Activated gamma-delta T cell treated with anti-CD3 and anti-CD28 coated beads, Interleukin-2, amount 50 U/mL, for 16 hours (primary cell): ENCODE results near the gene VOPP1.
"Not testable (repeated sequence)": the region's sequence is repeated elsewhere in the genome, so short reads cannot be mapped to it uniquely, and the experiment has no call there.

Experiments used
- DNase-seq: peaks from one replicate; pipeline ENCODE4 v3.0.0-alpha.2; 2020; ENCODE audit warnings: low read depth

VOPP1 gene, protein sequence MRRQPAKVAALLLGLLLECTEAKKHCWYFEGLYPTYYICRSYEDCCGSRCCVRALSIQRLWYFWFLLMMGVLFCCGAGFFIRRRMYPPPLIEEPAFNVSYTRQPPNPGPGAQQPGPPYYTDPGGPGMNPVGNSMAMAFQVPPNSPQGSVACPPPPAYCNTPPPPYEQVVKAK

DNA sequence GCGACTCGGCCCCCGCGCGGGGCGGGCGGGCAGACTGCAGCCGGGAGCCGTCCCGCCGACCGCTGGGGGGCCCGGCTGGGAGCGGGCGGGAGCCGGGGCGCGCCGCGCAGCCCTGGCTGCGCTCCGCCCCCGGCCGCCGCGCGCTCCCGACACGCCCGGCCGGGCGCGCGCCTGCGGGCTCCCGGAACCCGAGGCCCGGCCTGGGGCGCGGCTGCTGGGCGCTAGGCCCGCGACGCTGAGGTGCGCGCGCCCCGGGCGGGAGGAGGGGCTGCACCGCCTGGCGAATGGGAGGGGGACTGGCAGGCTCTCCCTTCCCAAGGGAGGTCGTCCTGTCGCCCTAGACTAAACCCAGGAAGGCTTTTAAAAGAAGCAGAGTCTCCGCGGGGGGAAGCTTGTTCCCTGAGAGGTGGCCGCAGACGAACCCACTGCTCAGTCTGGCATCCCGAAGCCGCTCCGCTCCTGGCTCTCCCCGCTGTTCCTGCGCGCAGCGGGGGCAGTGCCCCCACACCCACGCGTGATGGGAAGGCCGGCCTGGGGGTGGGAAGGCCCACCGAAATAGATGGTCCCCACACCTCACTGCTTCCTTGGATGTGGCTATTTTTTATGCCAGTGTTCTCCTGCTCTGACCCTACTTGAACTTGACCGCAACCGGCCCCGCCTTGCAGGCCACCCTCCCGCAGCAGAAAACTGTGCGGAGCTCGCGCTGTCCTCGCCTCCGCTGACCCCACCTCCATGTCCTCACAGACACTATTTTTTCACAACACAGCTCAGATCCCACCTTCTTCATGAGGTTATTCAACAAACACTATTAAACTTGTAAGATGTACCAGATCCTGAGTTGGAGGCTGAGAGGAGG lies at the start of gene VOPP1:
VOPP1 (minus strand) TSS at position 125 of the 856 bp plus-strand sequence. CDS start 178 bp downstream, outside the sequence.
- DNase-seq = peak; percentile 24

DNA sequence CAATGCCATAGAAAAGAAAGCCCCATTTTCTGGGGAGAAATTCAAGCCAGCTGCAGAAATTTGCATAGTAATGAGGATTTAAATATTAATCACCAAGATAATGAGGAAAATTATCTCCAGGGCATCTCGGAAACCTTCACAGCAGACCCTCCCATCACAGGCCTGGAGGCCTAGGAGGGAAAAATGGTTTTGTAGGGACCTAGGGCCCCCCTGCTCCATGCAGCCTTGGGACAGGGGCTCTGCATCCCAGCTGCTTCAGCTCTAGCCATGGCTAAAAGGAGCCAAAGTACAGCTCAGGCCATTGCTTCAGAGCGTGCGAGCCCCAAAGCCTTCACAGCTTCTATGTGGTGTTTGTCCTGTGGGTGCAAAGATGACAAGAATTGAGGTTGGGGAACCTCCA lies 46.6 kb upstream of the VOPP1 start:
- no peak for DNase-seq

DNA sequence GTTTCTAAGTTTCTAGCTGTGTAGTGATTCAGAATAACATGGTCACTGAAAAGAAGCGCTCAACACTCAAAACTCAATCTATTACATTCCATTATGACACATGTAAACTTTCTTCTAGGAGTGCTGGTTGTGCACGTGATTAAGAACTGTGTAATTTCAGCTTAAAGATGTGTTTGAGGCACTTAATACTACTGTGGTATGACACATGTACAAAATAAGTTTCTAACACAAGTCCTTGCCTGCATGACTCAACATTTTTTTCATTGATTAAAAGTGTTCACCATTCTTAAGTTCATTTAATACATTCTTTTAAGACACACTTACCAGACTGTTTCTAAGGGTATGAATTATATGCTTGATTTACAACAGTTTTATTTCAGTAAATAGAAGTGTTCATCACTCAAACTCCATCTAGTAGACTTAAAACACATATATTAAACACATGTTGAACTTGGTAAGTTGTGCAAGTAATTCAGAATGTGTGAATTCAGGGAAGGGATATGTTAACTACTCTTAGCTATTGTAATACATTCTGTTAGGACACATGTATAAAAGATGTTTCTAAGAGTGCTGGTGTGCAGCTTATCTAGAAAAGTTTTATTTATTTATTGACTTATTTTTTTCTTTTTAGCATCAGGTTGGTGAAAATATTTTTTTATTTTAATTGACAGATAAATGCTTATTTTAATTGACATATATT lies 42.2 kb upstream of the VOPP1 start:
- DNase-seq = not testable (repeated sequence)

DNA sequence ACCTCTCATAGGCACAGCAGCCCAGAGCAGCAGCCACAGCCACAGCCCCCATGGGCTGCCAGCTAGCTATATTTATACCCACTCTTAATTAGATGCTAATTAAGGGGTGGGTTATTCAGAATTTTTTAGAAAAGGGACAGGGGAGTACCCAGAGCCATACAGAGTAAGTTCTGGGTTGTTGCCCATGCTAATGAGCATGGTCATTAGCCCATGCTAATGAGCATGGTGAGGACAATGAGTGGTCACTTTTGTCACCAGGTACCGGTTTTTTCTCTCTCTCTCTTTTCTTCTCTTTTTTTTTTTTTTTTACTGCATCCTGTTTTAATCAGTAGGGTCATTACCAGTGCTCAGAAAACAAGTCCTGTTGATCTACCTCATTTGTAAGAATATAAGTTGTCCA lies 37.4 kb upstream of the VOPP1 start:
- not testable (repeated sequence) for DNase-seq

DNA sequence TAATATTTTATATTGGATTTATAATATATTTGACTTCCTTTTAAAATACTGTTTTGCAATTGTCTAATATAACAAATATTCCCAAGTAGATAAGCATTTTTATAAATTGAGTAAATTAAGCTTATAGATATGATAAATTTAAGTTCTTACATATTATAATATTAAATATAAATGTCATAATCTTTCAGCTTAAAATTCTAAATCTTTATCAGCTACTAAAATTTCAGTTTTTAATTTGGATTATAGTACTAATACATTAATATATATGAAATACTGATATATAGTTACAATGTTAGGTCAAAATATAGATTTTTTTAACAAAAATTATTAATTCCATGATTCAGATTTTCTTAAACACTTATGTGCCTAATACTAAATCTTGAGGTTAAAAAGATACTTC lies 33.4 kb upstream of the VOPP1 start:
- DNase-seq = not testable (repeated sequence)

DNA sequence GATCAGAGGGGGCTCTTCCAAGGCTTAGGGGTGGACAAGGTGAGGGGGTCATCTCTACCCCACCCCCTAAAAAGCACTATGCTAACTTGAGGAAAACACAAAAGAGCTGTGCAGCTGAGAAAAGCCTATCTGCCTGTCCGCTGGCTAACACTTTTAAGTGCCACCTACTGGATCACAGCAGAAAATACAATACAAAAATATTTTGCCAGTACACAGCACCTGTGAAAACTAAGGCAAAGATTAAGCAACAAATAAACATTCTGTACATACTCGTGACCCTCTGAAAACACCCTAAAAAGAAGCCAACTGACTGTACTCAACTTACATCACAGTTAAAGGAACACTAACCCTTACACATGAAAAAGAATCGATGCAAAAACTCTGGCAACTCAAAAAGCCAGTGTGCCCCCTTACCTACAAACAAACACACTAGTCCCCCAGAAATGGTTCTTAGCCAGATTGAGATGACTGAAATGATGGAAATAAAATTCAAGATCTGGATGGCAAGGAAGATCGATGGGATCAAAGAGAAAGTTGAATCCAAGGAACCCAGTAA lies 25.7 kb upstream of the VOPP1 start:
- not testable (repeated sequence) for DNase-seq

DNA sequence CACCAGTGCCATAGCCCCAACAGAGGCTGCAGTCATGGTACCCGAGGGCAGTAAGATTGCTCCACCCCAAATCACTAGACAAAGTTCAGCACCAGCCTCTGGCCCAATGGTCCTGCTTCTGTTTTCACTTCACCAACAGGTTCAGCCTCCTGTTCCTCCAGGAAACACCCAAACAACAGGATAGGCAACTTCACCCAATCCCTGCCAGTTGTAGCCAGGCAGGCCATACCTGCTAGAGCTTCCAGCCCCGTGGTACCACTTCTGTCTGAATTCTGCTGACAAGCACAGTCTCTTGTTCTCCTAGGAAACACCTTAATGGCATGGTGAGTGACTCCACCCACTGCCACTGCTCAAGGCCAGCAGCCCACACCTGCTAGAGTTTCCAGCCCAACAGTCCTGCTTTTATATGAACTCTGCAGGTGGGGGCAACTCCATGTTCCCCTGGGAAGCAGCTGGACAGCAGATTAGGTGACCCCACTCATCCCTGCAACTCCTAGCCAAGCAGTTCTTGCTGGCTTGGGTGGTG lies 25.0 kb upstream of the VOPP1 start:
- not testable (repeated sequence) for DNase-seq

DNA sequence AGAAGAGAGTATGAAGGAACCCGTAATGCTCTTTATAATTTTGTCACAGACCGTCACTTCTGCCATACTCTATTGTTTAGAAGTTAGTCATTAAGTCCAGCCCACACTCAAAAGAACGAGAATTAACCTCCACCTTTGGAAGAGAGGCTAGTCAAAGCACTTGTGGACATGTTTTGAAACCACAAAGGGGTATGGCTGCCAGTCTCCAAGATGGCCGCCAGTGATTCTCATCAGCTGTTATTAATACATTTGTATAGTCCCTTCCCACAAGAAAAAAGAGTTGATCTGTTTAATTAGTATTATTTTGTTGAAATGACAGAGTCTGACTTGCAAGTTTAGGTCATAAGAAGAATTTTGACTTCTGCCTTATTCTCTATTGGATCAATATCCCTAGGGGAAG lies 23.2 kb upstream of the VOPP1 start:
- DNase-seq = no peak

DNA sequence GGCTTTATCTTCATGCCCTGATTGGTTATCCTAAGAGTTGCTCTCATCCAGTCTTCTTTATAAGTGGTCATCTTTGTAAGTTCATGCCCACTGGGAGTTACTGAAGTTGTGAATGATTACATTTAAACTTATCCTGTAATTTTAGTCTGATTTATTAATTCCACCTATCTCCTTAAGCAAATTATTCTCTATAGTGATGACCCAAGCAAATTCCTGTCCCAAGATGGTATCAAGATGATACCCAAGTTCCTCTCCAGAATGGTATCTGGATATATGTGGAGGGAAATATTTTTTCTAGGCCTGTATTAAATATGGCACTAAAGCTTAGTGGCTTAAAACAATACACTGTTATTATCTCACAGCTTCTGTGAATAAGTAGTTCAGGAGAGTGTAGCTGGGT lies 22.6 kb upstream of the VOPP1 start:
- no peak for DNase-seq

DNA sequence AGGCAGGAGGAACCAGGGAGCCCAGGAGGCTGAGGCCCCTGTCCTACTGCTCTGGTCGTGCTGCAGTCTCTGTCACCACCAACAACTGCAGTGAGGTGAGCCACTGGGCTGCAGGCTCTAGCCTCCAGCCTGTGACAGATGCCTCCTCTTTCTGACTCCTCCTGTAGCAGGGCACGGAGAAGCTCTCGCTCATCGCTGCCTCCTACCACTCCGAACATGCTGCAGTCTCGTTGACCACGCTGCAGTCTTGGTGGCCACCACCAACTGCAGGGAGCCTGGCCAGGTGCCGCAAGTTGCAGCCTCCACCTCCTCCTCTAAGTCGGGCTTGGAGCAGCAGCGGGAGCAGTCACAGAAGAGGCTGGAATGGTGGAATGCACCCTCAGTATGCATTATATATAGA lies 22.1 kb upstream of the VOPP1 start:
- DNase-seq = no peak

DNA sequence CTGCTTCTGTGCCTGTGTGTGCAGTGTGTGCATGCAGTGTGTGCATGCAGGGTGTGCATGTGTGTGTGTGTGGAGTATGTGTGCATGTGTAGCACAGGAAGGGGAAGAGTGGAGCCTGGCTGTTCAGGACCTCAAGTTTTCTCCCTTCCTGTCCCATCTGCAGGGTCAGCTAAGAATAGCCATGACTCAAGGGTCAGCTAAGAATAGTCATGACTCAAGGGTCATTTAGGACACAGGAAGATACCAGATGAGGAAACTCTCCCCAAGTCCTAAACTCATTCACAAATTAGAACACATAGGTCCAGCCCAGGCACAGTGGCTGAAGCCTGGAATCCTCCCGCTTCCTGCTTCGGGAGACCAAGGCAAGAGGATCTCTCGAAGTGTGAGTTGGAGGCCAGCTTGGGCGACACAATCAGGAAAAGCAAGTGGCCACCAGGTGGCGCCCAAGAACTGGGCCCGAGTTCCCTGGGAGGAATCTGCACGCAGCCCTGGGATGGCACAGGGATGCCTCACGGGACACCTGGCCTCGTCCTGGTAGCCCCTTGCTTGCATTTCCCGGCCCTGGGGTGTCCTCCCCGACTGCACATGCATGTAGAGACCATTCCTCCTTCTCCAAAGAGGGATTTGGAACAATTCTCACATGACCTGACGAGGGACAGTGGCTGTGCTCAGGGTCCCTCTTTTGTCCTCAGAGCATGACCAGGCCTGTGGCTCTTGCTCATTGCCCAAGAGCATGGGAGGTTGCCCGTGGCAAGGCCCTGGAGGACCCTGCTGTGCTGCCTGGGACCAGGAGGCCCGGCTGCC lies 21.4 kb upstream of the VOPP1 start:
- peak; percentile 45 for DNase-seq

DNA sequence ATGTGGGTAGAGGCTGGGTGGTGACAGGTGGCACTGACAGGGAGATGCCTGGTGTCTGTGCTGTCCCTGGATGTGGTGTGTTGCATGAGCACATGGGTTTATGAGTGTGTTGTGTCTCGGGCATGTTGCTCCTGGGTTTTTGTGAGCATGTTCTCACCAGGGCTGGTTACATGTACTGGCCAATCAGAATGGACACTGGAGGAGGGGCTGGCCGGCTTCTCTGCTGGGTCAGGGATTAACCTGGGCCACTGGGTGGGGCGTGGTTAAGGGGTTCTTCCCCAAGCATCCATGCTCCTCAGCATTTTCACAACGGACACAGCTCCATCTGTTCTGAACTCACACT lies 20.8 kb upstream of the VOPP1 start:
- no peak for DNase-seq

DNA sequence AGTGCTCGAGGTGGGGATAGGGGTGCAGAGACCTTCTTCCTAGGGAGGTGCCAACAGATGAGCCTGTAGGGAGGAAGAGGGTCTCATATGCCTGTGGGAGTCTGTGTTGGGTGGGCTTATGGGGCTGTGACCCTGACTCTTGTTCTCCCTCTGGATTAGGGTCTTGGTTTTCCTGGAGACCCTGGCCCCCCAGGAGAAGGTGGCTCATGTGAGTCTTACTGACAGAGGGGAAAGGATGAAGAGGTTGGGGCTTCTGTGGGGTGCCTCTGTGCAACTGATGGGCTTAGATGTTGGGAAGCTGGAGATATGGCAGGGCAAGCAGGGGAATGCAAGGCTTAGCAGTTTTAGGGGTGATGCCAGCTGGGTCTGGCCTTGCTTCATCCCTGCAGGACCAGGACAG lies 20.2 kb upstream of the VOPP1 start:
- DNase-seq = no peak

DNA sequence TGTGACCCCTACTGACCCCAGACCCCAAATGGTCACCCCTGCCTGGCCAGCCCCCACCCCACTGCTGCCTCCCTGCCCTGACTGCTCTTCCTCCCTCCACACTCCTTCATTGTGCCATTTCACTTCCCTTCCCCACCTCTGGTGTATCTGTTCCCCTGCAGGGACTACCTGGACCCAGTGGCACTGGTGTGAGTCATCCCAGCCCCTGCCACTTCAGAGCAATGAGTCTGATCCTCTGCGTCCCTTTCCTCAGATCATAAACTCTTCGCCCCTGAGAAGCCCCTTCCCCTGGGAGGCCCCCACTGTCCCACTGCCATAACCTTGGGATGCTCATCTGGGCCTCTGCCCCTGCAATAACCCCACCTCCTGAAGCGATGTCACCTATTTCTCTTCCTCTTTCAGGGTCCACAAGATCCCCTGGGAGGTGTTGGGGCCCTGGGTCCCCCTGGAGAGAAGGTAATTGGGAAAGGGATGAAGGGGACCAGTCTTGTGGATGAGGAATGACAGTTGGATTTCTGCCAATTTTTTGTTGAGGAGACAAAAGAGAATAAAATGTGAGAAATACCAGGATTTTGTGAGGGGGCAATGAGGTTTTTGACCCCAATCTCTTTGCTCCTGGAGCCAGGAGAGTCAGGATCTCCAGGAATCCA lies 19.1 kb upstream of the VOPP1 start:
- no peak for DNase-seq

DNA sequence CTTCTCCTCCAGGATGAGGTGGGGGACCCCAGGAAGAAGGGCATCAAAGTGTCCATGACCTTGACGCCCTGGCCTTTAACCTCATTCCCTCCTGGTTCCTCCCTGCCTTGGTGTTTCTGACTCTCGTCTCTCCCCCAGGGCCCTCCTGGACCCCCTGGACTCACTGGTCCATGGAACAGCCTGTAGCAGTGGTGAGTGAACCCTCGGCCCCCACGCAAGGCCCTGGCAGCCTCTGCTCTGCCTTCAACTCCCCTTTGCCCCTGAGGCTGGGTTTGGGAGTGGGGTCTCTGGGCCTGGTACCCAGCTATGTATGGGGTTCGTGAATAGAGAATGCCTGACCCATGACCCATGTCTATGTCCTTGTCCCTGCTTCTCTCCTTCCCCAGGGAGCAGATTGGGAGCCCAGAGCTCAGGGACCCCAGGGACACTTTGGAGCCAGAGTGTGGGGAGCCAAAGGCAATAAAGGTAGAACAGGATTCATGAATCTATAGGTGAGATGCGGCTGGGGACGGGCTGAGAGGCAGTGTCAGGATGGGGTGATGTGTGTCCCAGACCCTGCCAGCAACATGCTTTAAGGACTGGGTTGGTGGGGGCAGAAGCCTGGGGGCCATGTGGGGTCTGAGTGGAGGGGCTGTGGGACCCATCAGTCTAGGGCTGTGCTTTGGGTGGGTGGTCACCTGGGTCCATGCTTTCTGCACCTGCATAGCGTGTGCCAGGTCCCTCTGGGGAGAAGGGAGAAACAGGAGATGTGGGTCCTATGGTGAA lies 18.4 kb upstream of the VOPP1 start:
- DNase-seq = no peak

DNA sequence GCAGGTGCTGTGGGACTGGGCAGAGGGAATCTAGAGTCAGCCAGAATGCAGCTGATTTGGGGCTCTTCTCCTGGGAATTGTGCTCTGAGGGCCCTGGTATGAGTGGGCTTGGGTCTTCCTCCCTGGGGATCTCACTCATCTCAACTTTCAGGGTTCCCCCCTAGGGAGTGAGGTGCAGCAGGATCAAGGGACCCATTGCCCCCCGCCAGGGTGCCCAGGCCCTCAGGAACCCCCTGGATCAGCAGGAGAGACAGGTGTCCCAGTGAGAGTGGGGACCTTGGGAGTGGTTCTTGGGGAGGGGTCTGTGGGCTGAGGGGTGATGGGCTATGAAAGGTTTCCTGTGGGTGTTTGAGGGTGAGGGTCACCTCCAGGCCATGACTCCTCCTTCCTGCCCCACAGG lies 17.6 kb upstream of the VOPP1 start:
- no peak for DNase-seq

DNA sequence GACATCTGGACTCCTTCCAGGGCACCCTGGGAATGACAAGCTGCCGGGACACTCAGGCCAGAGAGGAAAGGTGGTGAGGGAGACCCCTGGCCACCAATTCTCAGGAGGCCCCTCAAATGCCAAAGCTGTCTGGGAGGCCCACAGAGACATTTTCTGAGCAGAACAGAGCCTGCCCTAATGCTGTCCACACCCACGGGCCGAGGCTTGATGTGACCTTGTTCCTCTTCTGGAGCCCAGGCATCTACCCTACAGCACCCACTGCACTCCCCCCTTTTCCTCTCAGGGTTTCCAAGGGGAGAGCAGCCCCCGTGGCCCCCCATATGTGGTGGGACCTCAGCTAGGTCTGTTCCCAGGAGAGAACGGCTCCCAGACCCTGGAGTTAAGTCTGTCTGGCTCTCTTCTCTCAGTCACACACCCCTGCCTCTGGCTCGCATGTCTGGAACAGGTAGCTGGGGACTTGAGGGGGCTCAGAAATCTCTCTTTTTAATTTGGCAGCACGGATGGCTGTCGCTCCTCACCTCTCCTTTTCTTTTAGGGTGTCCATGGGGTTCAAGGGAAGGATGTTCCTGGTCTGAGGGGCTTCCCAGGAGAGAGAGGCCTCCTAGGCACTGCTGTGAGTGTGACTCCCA lies 16.8 kb upstream of the VOPP1 start:
- no peak for DNase-seq

DNA sequence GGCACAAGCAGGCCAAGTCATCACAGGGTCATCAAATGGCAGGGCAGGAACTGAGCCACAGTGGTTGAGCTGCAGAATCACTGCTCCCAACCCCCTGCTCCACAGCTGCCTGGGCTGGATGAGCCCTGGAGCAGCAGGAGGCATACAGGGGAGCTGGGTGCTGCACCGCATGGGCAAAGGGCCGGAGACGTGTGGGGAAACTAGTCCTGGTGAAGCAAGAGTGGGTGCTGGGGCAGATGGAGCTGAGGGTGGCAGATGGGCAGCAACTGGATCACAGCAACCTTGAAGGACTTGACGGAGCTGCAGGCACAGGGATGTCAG lies 16.0 kb upstream of the VOPP1 start:
- no peak for DNase-seq

DNA sequence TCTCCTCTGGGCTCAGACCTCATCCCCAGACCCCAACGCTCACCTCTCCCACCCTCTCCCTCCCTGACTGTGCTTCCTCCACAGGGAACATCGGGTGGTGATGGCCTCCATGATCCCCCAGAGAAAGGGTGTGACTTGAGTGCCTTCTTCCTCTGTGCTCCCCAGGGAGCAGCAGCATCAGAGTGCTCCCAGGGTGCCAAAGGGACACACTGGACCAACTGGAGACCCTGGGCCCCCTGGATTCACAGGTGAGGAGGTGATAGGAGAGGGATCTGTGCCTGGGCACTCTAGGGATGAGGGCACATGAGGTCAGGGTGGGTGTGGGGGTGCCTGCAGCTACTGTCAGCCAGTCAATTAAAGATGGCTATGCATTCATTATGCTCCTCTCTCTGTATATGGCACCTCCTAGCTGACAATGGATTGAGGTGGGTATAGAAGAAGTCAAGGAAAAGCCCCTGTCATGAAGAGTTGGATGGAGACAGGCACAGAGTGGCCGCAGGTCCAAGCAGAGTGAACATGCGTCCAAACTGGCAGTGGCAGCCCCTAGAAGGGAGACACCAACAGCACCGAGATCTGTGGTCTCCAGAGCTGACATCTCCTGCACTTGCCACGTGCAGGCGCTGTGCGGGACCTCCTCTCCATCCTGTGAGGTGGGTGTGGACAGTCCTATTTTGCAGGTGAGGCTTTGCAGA lies 15.5 kb upstream of the VOPP1 start:
- no peak for DNase-seq

DNA sequence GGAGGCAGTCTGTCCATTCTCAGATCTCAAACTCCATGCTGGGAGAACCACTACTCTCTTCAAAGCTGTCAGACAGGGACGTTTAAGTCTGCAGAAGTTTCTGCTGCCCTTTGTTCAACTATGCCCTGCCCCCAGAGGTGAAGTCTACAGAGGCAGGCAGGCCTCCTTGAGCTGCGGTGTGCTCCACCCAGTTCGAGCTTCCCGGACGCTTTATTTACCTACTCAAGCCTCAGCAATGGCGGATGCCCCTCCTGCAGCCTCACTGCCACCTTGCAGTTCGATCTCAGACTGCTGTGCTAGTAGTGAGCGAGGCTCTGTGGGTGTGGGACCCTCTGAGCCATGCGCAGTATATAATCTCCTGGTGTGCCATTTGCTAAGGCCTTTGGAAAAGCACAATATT lies 10.4 kb upstream of the VOPP1 start:
- DNase-seq = not testable (repeated sequence)
